Gastrocnemius medialis (tissue), 4 donors: Measurements from ENCODE around the gene PRKN. TPM values are rescaled to one million over a fixed set of nuclear protein-coding genes. Genes with fewer than 3 reads are reported as not detected.

ENCODE experiments used
- ATAC-seq, 2 donors: fragments of 150-250 bp; one replicate each; pipeline ENCODE4 v1.9.1; 2016
- DNase-seq, 2 donors: peaks; one replicate each; pipeline ENCODE4 v3.0.0-alpha.2; 2019
- H3K27ac ChIP-seq, 4 donors: fragments of 200-600 bp; sonication (generic); 1 replicate in 1 of 4; 2 replicates in 3 of 4; pipeline ENCODE4 v1.5.1; 2016 to 2018; ENCODE audit warnings: mild to moderate bottlenecking in 2 of 4, moderate library complexity in 1 of 4
- H3K27me3 ChIP-seq, 3 donors: fragments of 200-600 bp; sonication (generic) in 2 of 3; 1 replicate in 1 of 3; 2 replicates in 2 of 3; pipeline versions ENCODE4 v1.5.1 to v1.6.0; 2016 to 2019; ENCODE audit warnings: mild to moderate bottlenecking in 1 of 3, moderate library complexity in 1 of 3
- H3K36me3 ChIP-seq, 2 donors: fragments of 200-600 bp; sonication (generic) in 1 of 2; one replicate each; pipeline ENCODE4 v1.5.1; 2017 to 2018
- H3K4me1 ChIP-seq, 2 donors: fragments of 200-600 bp; sonication (generic) in 1 of 2; one replicate each; pipeline ENCODE4 v1.5.1; 2016 to 2017; ENCODE audit warnings: mild to moderate bottlenecking in 2 of 2
- H3K4me3 ChIP-seq, 4 donors: fragments of 200-600 bp; sonication (generic) in 3 of 4; 1 replicate in 1 of 4; 2 replicates in 3 of 4; pipeline ENCODE4 v1.5.1; 2016 to 2019; ENCODE audit warnings: mild to moderate bottlenecking in 2 of 4
- H3K9me3 ChIP-seq, 3 donors: fragments of 200-600 bp; sonication (generic) in 2 of 3; 1 replicate in 1 of 3; 2 replicates in 2 of 3; pipeline ENCODE4 v1.5.1; 2016 to 2019
- CTCF ChIP-seq, 5 experiments: fragments of 450-650 bp in 3 of 5; fragments of 200-600 bp in 2 of 5; sonication (generic) in 2 of 5; IDR thresholded peaks in 4 of 5; conservative IDR thresholded peaks in 1 of 5; 1 replicate in 4 of 5; 2 replicates in 1 of 5; pipeline ENCODE4 v1.5.1; 2016 to 2019; ENCODE audit warnings: antibody characterized with exemption in 5 of 5, mild to moderate bottlenecking in 3 of 5, moderate library complexity in 3 of 5
- POLR2A ChIP-seq, 2 donors: fragments of 450-650 bp; IDR thresholded peaks; one replicate each; pipeline ENCODE4 v1.6.1; 2017; ENCODE audit warnings: antibody characterized with exemption in 2 of 2, mild to moderate bottlenecking in 2 of 2, moderate library complexity in 2 of 2
- in situ Hi-C, 4 donors: fragments of 200-750 bp; cut with MboI; loops; one replicate each; pipeline versions ENCODE4 v1.15.0 to v1.8.0; 2017; ENCODE audit warnings: low sequenced_read_pairs in 4 of 4
- intact Hi-C: fragments of 100-400 bp; cut with DNase I; formaldehyde crosslinking; loops from one replicate; pipeline ENCODE4 v1.15.1; 2023; ENCODE audit warnings: low total_unique reads
- total RNA-seq, 4 donors: library from RNA; depleted of rRNA; stranded (reverse); fragments of >200 nt; gene quantifications; one replicate each; pipeline versions ENCODE4 v1.1.0 to v1.2.3, GENCODE V29; 2016

The PRKN gene
- total RNA-seq, 4 donors from 2014 or later, result 8.4 to 21.6 (median 13.7) TPM

- intact Hi-C loops (no loop called here), in situ Hi-C loops (no loop called here)
- DNase-seq, result no peak
- H3K27me3 ChIP-seq, result no peaks in the 10 kb centered on the region
- H3K9me3 ChIP-seq, result no peaks in the 10 kb centered on the region
- H3K36me3 ChIP-seq, result no peaks in the 10 kb centered on the region
- H3K27ac ChIP-seq, result no peak overlapping the region
- TF ChIP-seq POLR2A (IDR thresholded peaks at IDR 0.05) (no peak), CTCF (IDR thresholded peaks at IDR 0.05 in 4 of 5, conservative IDR thresholded peaks at IDR 0.05 in 1 of 5) (no peak)
- ATAC-seq, result no peak
- no peaks in the 10 kb centered on the region for H3K4me1 ChIP-seq
- H3K4me3 ChIP-seq, result no peak overlapping the region
Observed at GRCh38 chr6:161836643-161837448, 890.7 kb downstream of the PRKN start.

GRCh38 chr6:161835500-161836215 is 891.9 kb downstream of the PRKN start:
- no peak overlapping the region for H3K4me3 ChIP-seq
- intact Hi-C loops (no loop called here), in situ Hi-C loops (no loop called here)
- H3K27me3 ChIP-seq, result no peaks in the 10 kb centered on the region
- H3K36me3 ChIP-seq, result no peaks in the 10 kb centered on the region
- no peak overlapping the region for H3K27ac ChIP-seq
- TF ChIP-seq POLR2A (IDR thresholded peaks at IDR 0.05) (no peak), CTCF (IDR thresholded peaks at IDR 0.05 in 4 of 5, conservative IDR thresholded peaks at IDR 0.05 in 1 of 5) (no peak)
- DNase-seq (no peak), ATAC-seq (no peak)
- H3K9me3 ChIP-seq, result no peaks in the 10 kb centered on the region
- no peaks in the 10 kb centered on the region for H3K4me1 ChIP-seq

DNA sequence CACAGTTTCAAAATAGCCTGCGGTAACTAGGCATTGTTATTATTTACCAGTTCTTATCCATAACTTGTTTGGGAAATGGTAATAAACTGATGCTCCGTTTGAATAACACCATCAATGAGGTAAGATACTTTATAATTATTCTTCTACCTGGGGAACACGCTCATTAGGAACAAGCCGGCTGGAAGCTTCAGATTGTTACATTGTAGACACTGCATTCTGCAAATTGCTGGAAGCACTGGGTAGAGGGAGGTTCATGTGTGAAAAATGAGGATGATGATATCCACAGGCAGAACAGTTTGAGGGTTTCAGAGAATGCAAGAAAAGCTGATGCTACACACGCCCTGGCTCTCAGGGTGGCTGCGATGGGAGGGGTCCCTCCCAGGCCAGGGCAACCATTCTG is 893.1 kb downstream of the PRKN start:
- no peaks in the 10 kb centered on the region for H3K36me3 ChIP-seq
- in situ Hi-C loops, result no loop called here
- H3K27me3 ChIP-seq, result no peaks in the 10 kb centered on the region
- ATAC-seq (no peak), DNase-seq (no peak)
- intact Hi-C loops, result no loop called here
- TF ChIP-seq CTCF (IDR thresholded peaks at IDR 0.05 in 4 of 5, conservative IDR thresholded peaks at IDR 0.05 in 1 of 5) (no peak), POLR2A (IDR thresholded peaks at IDR 0.05) (no peak)
- no peaks in the 10 kb centered on the region for H3K9me3 ChIP-seq
- H3K4me3 ChIP-seq, result no peak overlapping the region
- H3K4me1 ChIP-seq, result no peaks in the 10 kb centered on the region
- no peak overlapping the region for H3K27ac ChIP-seq

DNA sequence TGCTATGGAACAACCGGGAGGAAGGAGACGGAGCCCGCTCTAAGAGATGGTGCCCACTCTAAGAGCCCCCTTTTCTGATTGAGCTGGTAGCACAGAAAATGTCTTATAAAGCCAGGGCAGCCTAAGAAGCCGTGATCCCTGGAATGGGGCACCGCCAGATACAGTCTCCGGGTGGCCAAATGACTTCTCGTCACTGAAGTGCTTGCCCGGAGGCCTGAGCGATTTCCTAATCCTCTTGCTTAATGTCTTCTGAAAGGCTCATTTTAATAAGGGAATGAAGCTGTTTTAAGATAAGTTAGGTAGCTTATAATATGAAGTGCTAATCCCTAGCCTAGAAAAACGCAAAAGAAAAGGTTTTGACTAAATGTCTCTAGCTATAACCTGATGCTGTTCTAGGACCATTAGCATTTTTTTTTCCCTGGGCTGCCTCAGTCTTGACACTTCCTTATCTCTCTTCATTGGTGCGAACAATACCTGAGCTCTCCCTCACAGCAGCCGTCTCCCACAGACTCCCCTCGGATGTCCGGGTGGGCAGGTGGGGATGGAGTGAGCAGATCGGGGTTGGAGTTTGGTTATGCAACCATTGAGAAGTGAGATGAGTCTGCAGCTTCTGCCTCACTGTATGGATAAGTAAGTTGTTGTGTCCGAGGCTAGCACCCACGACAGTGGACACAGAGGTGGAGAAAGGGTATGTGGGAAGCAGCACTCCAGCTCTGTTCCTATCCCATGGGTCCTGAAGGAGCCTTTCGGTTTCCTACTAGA is 894.3 kb downstream of the PRKN start:
- no peaks in the 10 kb centered on the region for H3K9me3 ChIP-seq
- H3K27ac ChIP-seq, result no peak overlapping the region
- no peaks in the 10 kb centered on the region for H3K4me1 ChIP-seq
- in situ Hi-C loops, result no loop called here
- TF ChIP-seq POLR2A (IDR thresholded peaks at IDR 0.05) (no peak), CTCF (IDR thresholded peaks at IDR 0.05 in 4 of 5, conservative IDR thresholded peaks at IDR 0.05 in 1 of 5) (no peak)
- no peak for ATAC-seq
- intact Hi-C loops, result no loop called here
- H3K36me3 ChIP-seq, result no peaks in the 10 kb centered on the region
- DNase-seq, result no peak
- no peaks in the 10 kb centered on the region for H3K27me3 ChIP-seq
- H3K4me3 ChIP-seq, result no peak overlapping the region
